Small intestine (tissue), 7 donors: ENCODE data around the gene AUTS2. TPM values are rescaled to one million over a fixed set of nuclear protein-coding genes. Genes with fewer than 3 reads are reported as not detected.

Experiments used
- DNase-seq, 2 donors: peaks; one replicate each; pipeline versions ENCODE4 v3.0.0 to v3.0.0-alpha.2; 2013
- FAIRE-seq: peaks from 2 replicates; lab custom pipeline; 2012; peaks lifted over from hg19 to GRCh38; lab: Jason Lieb, UNC
- H3K27ac ChIP-seq, 3 donors: one replicate each; pipeline ENCODE4 v1.5.1; 2013; ENCODE audit warnings: low read length in 2 of 3, mild to moderate bottlenecking in 2 of 3, control low read depth in 1 of 3, inconsistent platforms in 1 of 3, low read depth in 1 of 3, moderate library complexity in 1 of 3
- H3K27me3 ChIP-seq, 3 donors: one replicate each; pipeline ENCODE4 v1.6.1; 2013; ENCODE audit warnings: low read length in 3 of 3, inconsistent platforms in 1 of 3; ENCODE audit not compliant: control insufficient read depth in 3 of 3, insufficient read depth in 3 of 3
- H3K36me3 ChIP-seq, 3 donors: one replicate each; pipeline ENCODE4 v1.6.1; 2013; ENCODE audit warnings: low read length in 3 of 3, inconsistent platforms in 1 of 3, low read depth in 1 of 3, mild to moderate bottlenecking in 1 of 3, moderate library complexity in 1 of 3; ENCODE audit not compliant: control insufficient read depth in 3 of 3, insufficient read depth in 2 of 3
- H3K4me1 ChIP-seq, 3 donors: one replicate each; pipeline ENCODE4 v1.6.1; 2013; ENCODE audit warnings: low read length in 2 of 3, inconsistent platforms in 1 of 3, low read depth in 1 of 3, mild to moderate bottlenecking in 1 of 3, moderate library complexity in 1 of 3; ENCODE audit not compliant: control insufficient read depth in 3 of 3, insufficient read depth in 2 of 3
- H3K4me3 ChIP-seq, 3 donors: one replicate each; pipeline ENCODE4 v1.5.1; 2013; ENCODE audit warnings: low read length in 3 of 3, control low read depth in 1 of 3, inconsistent platforms in 1 of 3, low read depth in 1 of 3, mild to moderate bottlenecking in 1 of 3, moderate library complexity in 1 of 3
- H3K9me3 ChIP-seq, 2 donors: one replicate each; pipeline ENCODE4 v1.6.1; 2013; ENCODE audit warnings: low read depth in 1 of 2, low read length in 1 of 2; ENCODE audit not compliant: control insufficient read depth in 2 of 2, insufficient read depth in 1 of 2
- WGBS, 3 donors: extraction: QIAGEN DNeasy Blood & Tissue Kit; methylation state at CpG; one replicate each; pipeline ENCODE4 v1.1.7; 2013; 5-methylcytosine and 5-hydroxymethylcytosine counted together
- polyA plus RNA-seq, 4 donors: library from polyadenylated mRNA; stranded (reverse) in 3 of 4; unstranded in 1 of 4; fragments of 200-250 nt in 3 of 4; fragments of 120-200 nt in 1 of 4; gene quantifications; one replicate each; pipeline versions ENCODE4 v1.2.1 to v1.2.3, GENCODE V29; 2013
- donor health status: healthy with polysubstance abuse.
- donor health status: control.
- donor health status: control.
- donor health status: Bipolar disorder and iron deficiency.
- donor health status: healthy.

AUTS2 gene
- polyA plus RNA-seq, 4 donors: 4.9 to 43.5 (median 13.6) TPM

DNA sequence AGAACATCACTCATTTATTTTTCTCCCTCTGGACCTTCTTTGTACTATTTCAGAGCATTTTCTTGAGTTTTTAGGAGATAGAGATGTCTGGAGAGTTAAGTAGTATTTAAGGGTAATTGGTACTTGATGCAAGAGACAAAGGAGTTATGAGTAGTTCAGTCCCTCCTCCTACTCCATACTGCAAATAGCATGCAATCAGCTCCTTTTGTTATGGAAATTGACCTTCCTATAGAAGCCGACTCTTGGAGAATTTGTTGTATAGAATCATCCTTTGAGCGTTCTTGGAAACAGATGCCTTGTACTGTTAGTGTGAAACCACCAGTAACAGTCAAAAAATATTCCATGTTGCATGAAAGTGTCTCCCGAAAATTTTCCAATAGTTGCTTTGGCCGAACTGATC, 1105.5 kb downstream of the AUTS2 start:
- peaks cover 0 to 26% (median 6%) of the 10 kb centered on the region in 3 donors for H3K36me3 ChIP-seq

DNA sequence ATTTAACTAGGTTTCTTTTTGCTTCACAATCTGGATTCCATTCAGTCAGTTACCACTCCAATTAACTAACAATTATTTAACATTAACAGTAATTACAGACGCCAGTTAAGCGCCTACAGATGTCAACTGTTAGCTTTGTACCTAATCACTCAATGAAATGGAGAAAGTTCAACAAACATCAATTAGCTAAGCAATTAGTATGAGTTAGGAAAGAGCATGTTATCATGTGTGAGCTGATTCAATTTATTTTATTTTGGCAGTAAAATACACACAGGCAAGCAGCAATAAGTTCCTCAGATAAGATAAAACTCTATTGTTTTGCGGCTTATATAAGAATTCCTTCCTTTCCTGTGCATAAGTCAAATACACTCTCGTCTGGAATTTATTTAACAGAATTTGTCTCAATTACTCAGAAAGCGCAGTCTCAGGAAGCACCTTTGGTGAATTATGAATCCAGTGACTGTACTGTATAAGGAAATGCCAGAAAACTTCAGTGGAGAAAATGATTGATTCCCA, 1106.6 kb downstream of the AUTS2 start:
- no peak for FAIRE-seq
- H3K4me3 ChIP-seq: no peak overlapping the region
- H3K27ac ChIP-seq: no peak overlapping the region
- peaks cover 0 to 24% (median 1%) of the 10 kb centered on the region in 3 donors for H3K36me3 ChIP-seq
- no peaks in the 10 kb centered on the region for H3K27me3 ChIP-seq
- 16 to 58% (median 45%) methylated on average over 5 of the region's 5 CpGs for WGBS, 3 donors
- DNase-seq: peak in 1 of 2 donors; percentile 55
- no peaks in the 10 kb centered on the region for H3K9me3 ChIP-seq
- peaks cover 0 to 4% (median 3%) of the 10 kb centered on the region in 3 donors for H3K4me1 ChIP-seq

More for the DNA sequence above, 1105.5 kb downstream of the AUTS2 start:
- Histone ChIP-seq H3K4me1 (peaks cover 0 to 5% (median 4%) of the 10 kb centered on the region in 3 donors), H3K4me3 (no peak overlapping the region), H3K27ac (no peak overlapping the region), H3K27me3 (no peaks in the 10 kb centered on the region), H3K9me3 (no peaks in the 10 kb centered on the region)
- 96 to 97% (median 97%) methylated on average over 4 of the region's 4 CpGs for WGBS, 3 donors
- no peak for DNase-seq
- no peak for FAIRE-seq

DNA sequence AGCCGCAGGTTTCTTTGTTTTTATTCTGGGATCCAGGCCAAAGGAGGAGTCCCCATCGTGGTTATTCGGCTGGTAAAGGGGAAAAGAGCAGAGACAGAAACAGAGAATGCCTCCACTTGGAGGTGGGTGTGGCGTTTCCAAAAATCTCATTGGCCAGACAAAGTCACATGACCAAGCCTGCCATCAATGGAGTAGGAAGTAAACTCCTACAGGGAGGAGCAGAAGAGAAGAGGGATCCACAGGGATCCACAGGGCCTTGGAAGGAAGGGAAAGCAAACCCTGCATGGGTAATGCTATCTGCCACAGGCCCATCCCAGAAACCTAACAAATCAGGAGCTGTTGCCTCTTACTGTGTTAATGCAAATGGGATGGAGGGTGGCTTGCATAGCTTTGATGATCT, 1107.9 kb downstream of the AUTS2 start:
- Histone ChIP-seq H3K27ac (no peak overlapping the region), H3K4me1 (peaks cover 0 to 4% (median 3%) of the 10 kb centered on the region in 3 donors), H3K36me3 (peaks cover 0 to 18% (median 1%) of the 10 kb centered on the region in 3 donors), H3K9me3 (no peaks in the 10 kb centered on the region), H3K4me3 (no peak overlapping the region), H3K27me3 (no peaks in the 10 kb centered on the region)
- no peak for FAIRE-seq
- WGBS, 3 donors: 87 to 89% (median 87%) methylated on average over 4 of the region's 4 CpGs
- no peak for DNase-seq

DNA sequence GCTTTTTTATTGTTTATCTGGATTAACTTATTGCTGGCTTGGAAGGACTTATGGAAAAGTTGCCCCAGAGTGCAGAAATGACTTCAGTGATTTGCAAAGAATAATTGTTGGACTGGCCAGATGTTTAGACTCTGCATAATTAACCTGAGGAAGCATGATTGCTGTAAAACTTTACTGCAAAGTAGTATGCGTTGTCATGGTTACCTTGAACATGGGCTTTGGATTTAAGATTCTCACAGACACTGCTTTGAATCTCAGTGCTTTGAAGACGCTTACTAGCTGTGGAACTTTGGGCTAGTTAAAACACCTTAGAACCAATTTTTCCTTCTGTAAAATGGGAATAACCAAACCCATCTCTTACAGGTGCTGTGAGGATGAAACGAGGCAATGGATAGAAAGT, 1108.4 kb downstream of the AUTS2 start:
- no peak overlapping the region for H3K4me3 ChIP-seq
- peaks cover 0 to 18% (median under 1%) of the 10 kb centered on the region in 3 donors for H3K36me3 ChIP-seq
- 88 to 98% (median 92%) methylated on average over 3 of the region's 3 CpGs for WGBS, 3 donors
- H3K4me1 ChIP-seq: peaks cover 0 to 5% (median 4%) of the 10 kb centered on the region in 3 donors
- no peaks in the 10 kb centered on the region for H3K27me3 ChIP-seq
- FAIRE-seq: no peak
- H3K9me3 ChIP-seq: no peaks in the 10 kb centered on the region
- no peak for DNase-seq
- H3K27ac ChIP-seq: no peak overlapping the region

DNA sequence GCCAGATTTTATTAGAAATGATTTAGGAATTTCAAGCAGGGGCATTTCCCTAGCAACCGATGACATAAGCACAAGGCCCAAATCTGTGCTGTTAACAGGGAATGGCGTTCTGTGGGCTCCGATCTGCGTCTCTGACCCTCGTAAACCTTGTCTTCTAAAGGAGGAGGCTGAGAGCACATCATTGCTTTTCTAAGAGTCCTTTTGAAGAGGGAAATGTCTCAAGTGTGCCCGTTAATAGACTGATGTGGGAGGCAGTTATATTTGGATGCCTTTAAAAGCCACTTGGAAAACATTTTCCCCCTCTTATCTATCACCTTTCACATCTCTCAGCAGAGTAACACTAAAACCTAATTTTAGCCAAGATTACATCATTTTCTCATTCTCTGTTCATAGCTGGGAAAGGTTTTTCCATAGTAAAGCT, 1109.6 kb downstream of the AUTS2 start:
- FAIRE-seq (no peak), DNase-seq (no peak)
- H3K4me3 ChIP-seq: no peak overlapping the region
- no peaks in the 10 kb centered on the region for H3K27me3 ChIP-seq
- H3K9me3 ChIP-seq: no peaks in the 10 kb centered on the region
- H3K4me1 ChIP-seq: peaks cover 0 to 5% (median 4%) of the 10 kb centered on the region in 3 donors
- 90 to 94% (median 90%) methylated on average over 6 of the region's 6 CpGs for WGBS, 3 donors
- peaks cover 0 to 14% (median 0%) of the 10 kb centered on the region in 3 donors for H3K36me3 ChIP-seq
- H3K27ac ChIP-seq: no peak overlapping the region

DNA sequence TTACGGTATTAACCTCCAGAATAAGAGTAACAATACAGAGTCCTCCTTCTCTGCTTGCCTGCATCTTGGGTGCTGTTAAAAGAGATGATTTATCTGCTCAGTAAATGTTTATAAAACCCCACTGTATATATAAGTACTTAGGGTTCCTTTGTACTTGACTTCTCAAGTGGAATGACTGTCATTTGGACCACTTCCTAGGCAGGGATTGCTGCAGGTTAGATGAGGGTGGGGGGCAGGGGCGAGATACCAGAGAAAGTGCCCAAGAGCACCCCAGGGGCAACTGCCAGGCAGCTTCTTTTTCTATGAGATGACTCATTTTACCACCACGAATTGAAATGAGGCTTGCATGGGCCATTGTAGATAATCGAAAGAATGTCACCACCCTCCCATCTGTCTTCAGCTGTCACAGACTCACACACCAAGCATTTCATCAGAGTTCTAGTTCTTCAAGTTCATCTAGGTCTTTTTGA, 1111.8 kb downstream of the AUTS2 start:
- no peak overlapping the region for H3K27ac ChIP-seq
- WGBS, 3 donors: 44 to 53% (median 45%) methylated on average over 4 of the region's 4 CpGs
- no peak overlapping the region for H3K4me3 ChIP-seq
- DNase-seq (peak in 1 of 2 donors; percentile 49), FAIRE-seq (no peak)
- H3K36me3 ChIP-seq: peaks cover 0 to 13% (median 0%) of the 10 kb centered on the region in 3 donors
- H3K27me3 ChIP-seq: no peaks in the 10 kb centered on the region
- H3K9me3 ChIP-seq: peaks cover 0 to 8% of the 10 kb centered on the region in 2 donors
- H3K4me1 ChIP-seq: peaks cover 0 to 2% (median 0%) of the 10 kb centered on the region in 3 donors

DNA sequence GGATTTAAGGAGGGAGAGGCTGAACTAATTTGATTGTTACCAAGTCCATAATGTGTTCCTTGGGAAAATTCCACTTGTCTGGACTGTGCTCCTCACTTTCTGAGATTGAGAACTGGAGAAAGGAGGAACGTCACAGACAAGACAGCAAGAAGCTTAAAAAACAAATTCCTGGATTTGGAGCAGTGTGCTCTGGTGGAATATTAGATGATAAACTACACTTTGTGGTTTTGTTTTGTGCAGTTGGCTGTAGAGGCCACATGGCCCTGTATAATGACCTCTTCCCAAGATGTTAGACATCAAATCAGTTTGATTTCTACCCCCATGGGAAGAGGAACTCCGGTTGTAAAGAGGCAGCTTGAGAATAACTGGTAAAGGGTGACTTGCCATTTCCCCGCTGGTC, 1112.4 kb downstream of the AUTS2 start:
- Histone ChIP-seq H3K36me3 (peaks cover 0 to 10% (median 0%) of the 10 kb centered on the region in 3 donors), H3K4me1 (peaks cover 0 to 2% (median 0%) of the 10 kb centered on the region in 3 donors), H3K27ac (no peak overlapping the region), H3K9me3 (peaks cover 0 to 8% of the 10 kb centered on the region in 2 donors), H3K4me3 (no peak overlapping the region), H3K27me3 (no peaks in the 10 kb centered on the region)
- DNase-seq: no peak
- WGBS, 3 donors: 85 to 94% (median 87%) methylated on average over 3 of the region's 3 CpGs
- no peak for FAIRE-seq

DNA sequence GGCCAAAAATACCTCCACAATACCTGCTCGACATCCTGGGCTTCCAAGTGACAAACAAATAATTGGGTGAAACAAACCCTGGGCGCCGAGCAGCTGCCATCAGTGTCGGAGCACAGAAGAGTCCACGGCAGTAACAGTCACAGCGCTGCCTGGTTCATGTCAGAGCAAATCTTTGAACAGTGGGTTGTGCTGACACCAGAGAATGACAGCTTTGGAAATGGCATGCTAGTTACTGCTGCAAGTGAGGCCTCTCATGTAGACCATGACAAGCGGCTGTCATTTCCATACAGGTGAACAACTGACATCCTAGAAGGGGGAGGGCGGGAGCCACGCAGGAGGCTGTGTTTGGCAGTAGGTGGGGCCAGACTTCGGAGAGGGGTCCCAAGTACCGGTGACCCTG, 1113.2 kb downstream of the AUTS2 start:
- Histone ChIP-seq H3K27ac (no peak overlapping the region), H3K9me3 (peaks cover 0 to 8% of the 10 kb centered on the region in 2 donors), H3K27me3 (no peaks in the 10 kb centered on the region), H3K4me1 (peaks cover 0 to 2% (median 0%) of the 10 kb centered on the region in 3 donors), H3K4me3 (no peak overlapping the region), H3K36me3 (peaks cover 0 to 5% (median 0%) of the 10 kb centered on the region in 3 donors)
- DNase-seq: no peak
- FAIRE-seq: no peak
- WGBS, 3 donors: 91 to 92% (median 92%) methylated on average over 11 of the region's 11 CpGs
